ENCODE data around the gene LYL1. TPM values are rescaled to one million over a fixed set of nuclear protein-coding genes. Genes with fewer than 3 reads are reported as not detected.

The LYL1 gene
- total RNA-seq, 1 donor from 2014 or later, result 9.4 TPM

- intact Hi-C loops (cut with DNase I), result no loop called here
- ATAC-seq (no peak), DNase-seq (ENCODE audit: missing footprints) (no peak)
Measured at GRCh38 chr19:13069415-13070359, 33.0 kb downstream of the LYL1 start.

DNA sequence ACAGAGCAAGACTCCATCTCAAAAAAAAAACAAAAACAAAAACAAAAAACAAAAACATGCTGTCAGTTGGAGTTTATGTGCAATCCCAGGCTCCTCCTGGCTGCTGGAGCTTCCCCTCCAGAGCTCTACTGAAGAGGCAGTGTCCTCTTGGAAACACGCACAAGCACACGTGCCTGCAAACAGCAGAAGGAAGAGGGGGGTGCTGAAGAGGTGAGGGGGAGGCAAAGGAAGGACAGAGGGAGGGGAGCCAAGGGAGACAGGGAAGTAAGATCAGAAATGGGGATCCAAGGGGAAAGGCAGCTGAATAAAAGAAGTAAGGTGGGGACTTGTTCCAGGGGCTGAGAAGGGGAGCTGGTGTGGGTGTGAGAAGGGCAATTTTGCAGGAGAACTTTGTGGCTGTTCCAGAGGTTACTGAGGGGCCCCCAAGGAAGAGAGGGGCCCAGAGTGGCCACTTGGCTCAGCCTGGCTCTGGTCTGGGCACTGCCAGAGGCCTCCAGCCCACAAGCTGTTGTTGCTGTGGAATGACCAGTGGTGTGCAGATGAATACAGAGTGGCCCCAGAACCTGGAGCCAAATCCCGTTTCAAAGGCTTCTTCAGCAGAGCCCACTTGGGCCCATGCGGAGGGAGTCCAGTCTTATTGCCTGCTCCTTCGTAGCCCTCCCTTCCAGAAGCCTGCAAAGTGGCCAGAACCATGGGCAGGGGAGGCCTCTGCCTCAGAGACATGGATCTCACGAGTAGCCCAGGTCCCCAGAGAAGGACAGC, 34.4 kb downstream of the LYL1 start:
- intact Hi-C loops (cut with DNase I), result no loop called here
- no peak for ATAC-seq

GRCh38 chr19:13066933-13067807, 35.5 kb downstream of the LYL1 start:
- no peak for DNase-seq (ENCODE audit: missing footprints)
- intact Hi-C loops (cut with DNase I), result no loop called here
- ATAC-seq, result no peak

More for the DNA sequence above, 34.4 kb downstream of the LYL1 start:
- DNase-seq (ENCODE audit: missing footprints), result no peak

- DNase-seq (ENCODE audit: missing footprints) (no peak), ATAC-seq (no peak)
- intact Hi-C loops (cut with DNase I), result no loop called here
Measured at GRCh38 chr19:13066226-13066625, 36.4 kb downstream of the LYL1 start.

- peak; percentile 51 for ATAC-seq
- DNase-seq (ENCODE audit: missing footprints), result no peak
- intact Hi-C loops (cut with DNase I), result loop anchor here (5.0 kb wide), 1 partner anchor 42 kb away; no protein-coding TSS in a partner anchor
Measured at GRCh38 chr19:13064092-13064489, 38.6 kb downstream of the LYL1 start.

- no peak for DNase-seq (ENCODE audit: missing footprints)
- ATAC-seq, result peak; percentile 82
- intact Hi-C loops (cut with DNase I), result loop anchor here (5.0 kb wide), 1 partner anchor 41 kb away; no protein-coding TSS in a partner anchor
Measured at GRCh38 chr19:13063461-13064091, 39.1 kb downstream of the LYL1 start.

DNA sequence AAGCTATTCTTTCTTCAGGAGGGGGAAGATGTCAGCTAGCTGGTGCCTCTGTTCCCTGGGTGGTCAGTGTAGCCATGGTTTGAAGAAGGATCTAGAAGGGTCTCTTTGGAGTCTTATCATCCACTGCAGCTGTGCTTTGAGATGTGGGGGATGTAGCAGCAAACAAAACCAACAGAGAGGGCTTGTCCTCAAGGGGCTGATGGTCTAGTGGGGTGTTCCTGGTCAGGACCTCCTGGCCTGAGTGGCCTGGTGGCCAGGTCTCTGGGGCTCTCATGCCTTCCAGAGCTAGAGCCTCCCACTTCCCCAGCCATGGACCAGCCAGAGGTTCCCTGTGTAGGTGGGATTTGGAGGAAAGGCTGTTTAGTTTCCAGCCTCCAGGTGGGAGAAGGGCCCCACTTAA, 40.3 kb downstream of the LYL1 start:
- ATAC-seq (no peak), DNase-seq (ENCODE audit: missing footprints) (no peak)
- intact Hi-C loops (cut with DNase I), result loop anchor here (5.0 kb wide), 1 partner anchor 40 kb away; no protein-coding TSS in a partner anchor

- ATAC-seq (peak; percentile 75), DNase-seq (ENCODE audit: missing footprints) (peak; percentile 93)
- intact Hi-C loops (cut with DNase I), result loop anchor here (1.0 to 5.0 kb wide), 3 partner anchors 39 to 78 kb away; partner anchors contain the start of gene NFIX
Measured at GRCh38 chr19:13060964-13061927, 41.4 kb downstream of the LYL1 start.

- no peak for DNase-seq (ENCODE audit: missing footprints)
- intact Hi-C loops (cut with DNase I), result loop anchor here (5.0 kb wide), 1 partner anchor 38 kb away; no protein-coding TSS in a partner anchor
- ATAC-seq, result peak; percentile 18
Measured at GRCh38 chr19:13060233-13060963, 42.3 kb downstream of the LYL1 start.

- intact Hi-C loops (cut with DNase I), result loop anchor here (5.0 kb wide), 1 partner anchor 38 kb away; no protein-coding TSS in a partner anchor
- DNase-seq (ENCODE audit: missing footprints) (no peak), ATAC-seq (no peak)
Measured at GRCh38 chr19:13058951-13059660, 43.6 kb downstream of the LYL1 start.

GRCh38 chr19:13057744-13058143, 44.9 kb downstream of the LYL1 start:
- no peak for ATAC-seq
- intact Hi-C loops (cut with DNase I), result loop anchor here (5.0 kb wide), 1 partner anchor 40 kb away; no protein-coding TSS in a partner anchor
- DNase-seq (ENCODE audit: missing footprints), result no peak

DNA sequence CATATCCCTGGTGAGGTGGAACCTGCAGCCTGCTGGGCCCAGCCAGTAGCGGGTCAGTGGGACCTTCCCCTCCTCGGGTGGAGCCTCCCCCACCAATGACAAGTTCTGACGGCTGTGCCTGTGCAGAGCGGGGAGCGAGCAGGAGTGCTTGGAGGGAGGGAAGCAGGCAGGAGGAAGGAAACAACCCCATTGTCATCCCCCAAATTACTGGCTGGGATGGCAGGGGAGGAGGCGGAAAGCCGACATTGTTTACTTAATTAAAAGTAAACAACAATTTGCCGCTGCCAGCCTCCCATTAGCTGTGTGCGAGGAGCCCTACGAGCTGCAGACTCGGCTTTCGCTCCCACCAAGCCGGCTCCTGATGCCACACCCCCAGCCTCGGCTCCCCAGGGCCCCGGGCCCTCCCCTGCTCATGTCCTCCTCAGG, 45.5 kb downstream of the LYL1 start:
- intact Hi-C loops (cut with DNase I), result loop anchor here (5.0 kb wide), 1 partner anchor 40 kb away; no protein-coding TSS in a partner anchor
- ATAC-seq, result no peak
- DNase-seq (ENCODE audit: missing footprints), result no peak

GRCh38 chr19:13056052-13056660, 46.5 kb downstream of the LYL1 start:
- ATAC-seq, result no peak
- intact Hi-C loops (cut with DNase I), result loop anchor here (5.0 kb wide), 1 partner anchor 41 kb away; no protein-coding TSS in a partner anchor
- DNase-seq (ENCODE audit: missing footprints), result no peak

DNA sequence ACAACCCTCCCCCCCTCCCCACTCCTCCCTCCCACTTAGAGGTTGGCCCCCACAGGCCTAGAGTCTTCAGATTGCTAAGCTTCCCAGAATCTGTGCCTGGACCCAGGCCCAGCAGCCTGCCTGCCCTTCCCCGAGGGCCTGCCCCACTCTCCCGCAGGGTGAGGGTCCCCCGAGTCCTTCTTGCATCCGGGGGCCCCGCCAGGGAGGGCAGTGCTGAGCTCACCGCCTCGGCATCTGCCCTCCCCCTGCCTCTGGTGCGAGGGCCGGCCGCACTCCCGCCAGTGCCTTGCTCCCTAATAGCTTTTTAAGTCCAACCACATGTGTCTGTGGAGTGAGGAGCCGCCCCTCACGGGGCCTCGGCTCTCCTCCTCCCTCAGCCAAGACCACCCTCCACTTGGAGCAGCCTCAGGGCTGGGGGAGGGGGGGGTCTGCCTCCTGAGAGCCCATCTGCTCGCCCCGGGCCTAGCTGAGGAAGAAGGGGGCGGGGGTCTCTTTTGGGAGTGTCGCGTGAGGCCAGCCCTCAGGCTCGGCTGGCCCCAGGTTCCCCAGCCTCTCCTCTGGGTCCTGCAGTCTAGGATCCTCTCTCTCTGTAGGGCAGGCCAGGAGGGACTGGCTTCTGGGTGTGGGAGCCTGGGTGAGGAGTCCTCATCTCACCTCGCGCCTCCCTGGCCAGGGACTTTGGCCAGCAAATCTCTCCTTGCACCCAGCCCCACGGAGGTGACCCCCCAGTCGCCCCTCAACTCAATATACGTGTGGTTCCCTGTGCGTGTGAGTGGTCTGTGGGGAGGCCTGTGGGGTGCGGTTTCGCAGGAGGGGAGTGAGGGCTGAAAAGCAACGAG, 47.2 kb downstream of the LYL1 start:
- ATAC-seq, result peak; percentile 61
- DNase-seq (ENCODE audit: missing footprints), result peak; percentile 90
- intact Hi-C loops (cut with DNase I), result loop anchor here (5.0 kb wide), 1 partner anchor 42 kb away; no protein-coding TSS in a partner anchor
